Endothelial cell of umbilical vein (primary cell): ENCODE data around the gene SPDEF. TPM values are rescaled to one million over a fixed set of nuclear protein-coding genes. Genes with fewer than 3 reads are reported as not detected.

ENCODE experiments used
- BruUV-seq: library from RNA; stranded (reverse); fragments of 400-500 nt; replicated peaks from 2 replicates; lab custom pipeline; 2021; lab: Mats Ljungman, UMichigan
- CTCF ChIA-PET: fragments of 300-600, 350-600 bp; sonication (Branson Sonifier 250); formaldehyde crosslinking; loops from one replicate; lab custom pipeline; 2021; ENCODE audit warnings: antibody characterized with exemption, inconsistent platforms; lab: Charles Lee
- POLR2A ChIA-PET: fragments of 300-600, 350-600 bp; sonication (Branson Sonifier 250); formaldehyde crosslinking; loops from one replicate; lab custom pipeline; 2021; ENCODE audit warnings: antibody characterized with exemption, inconsistent platforms; lab: Charles Lee
- DNase-seq: peaks from one replicate; pipeline ENCODE4 v3.0.0-alpha.2; 2011; ENCODE audit warnings: low read depth, low spot score
- FAIRE-seq: peaks from 2 replicates; lab custom pipeline; 2011; peaks lifted over from hg19 to GRCh38; lab: Jason Lieb, UNC
- H2AFZ ChIP-seq: 2 replicates; pipeline ENCODE4 v1.6.0; 2012; ENCODE audit warnings: low read depth, low read length, control low read depth, inconsistent platforms
- H3K27ac ChIP-seq: 2 replicates; pipeline ENCODE4 v1.5.1; 2011; ENCODE audit warnings: low read depth, mild to moderate bottlenecking, control low read depth, low read length, moderate library complexity; ENCODE audit not compliant: insufficient read depth
- H3K27me3 ChIP-seq, 2 experiments: 2 replicates each; pipeline versions ENCODE4 v1.6.0 to v1.6.1; 2011; ENCODE audit warnings: low read length in 2 of 2, mixed read lengths in 1 of 2; ENCODE audit not compliant: control insufficient read depth in 2 of 2, insufficient read depth in 2 of 2
- H3K36me3 ChIP-seq, 2 experiments: 2 replicates in 1 of 2; 3 replicates in 1 of 2; pipeline ENCODE4 v1.5.1; 2011; ENCODE audit warnings: low read length in 2 of 2, mild to moderate bottlenecking in 1 of 2, moderate library complexity in 1 of 2; ENCODE audit not compliant: control insufficient read depth in 2 of 2, insufficient read depth in 2 of 2; ENCODE audit errors: extremely low read depth in 1 of 2
- H3K4me1 ChIP-seq: 3 replicates; pipeline ENCODE4 v1.5.1; 2011; ENCODE audit warnings: mild to moderate bottlenecking, low read length; ENCODE audit not compliant: control insufficient read depth, insufficient read depth; ENCODE audit errors: extremely low read depth
- H3K4me2 ChIP-seq: 2 replicates; pipeline ENCODE4 v1.6.1; 2011; ENCODE audit warnings: low read length, control low read depth, mixed read lengths; ENCODE audit not compliant: insufficient read depth
- H3K4me3 ChIP-seq, 3 experiments: fragments of 200-600 bp in 1 of 3; sonication (generic), shearing (Covaris generic) in 1 of 3; replicated peaks in 1 of 3; 2 replicates each; pipeline ENCODE4 v1.5.1; 2011 to 2016; ENCODE audit warnings: control low read depth in 3 of 3, low read length in 3 of 3, mild to moderate bottlenecking in 2 of 3, inconsistent platforms in 1 of 3, low read depth in 1 of 3, moderate library complexity in 1 of 3; ENCODE audit not compliant: insufficient read depth in 1 of 3
- H3K79me2 ChIP-seq: 2 replicates; pipeline ENCODE4 v1.6.0; 2012; ENCODE audit warnings: low read length, inconsistent platforms; ENCODE audit not compliant: control insufficient read depth, insufficient read depth
- H3K9ac ChIP-seq: replicated peaks from 2 replicates; pipeline ENCODE3; 2011; ENCODE audit warnings: low read length, control low read depth; ENCODE audit not compliant: insufficient read depth; ENCODE audit errors: extremely low read depth
- H3K9me1 ChIP-seq: replicated peaks from 3 replicates; pipeline ENCODE4 v1.6.0; 2011; ENCODE audit warnings: mild to moderate bottlenecking, low read length; ENCODE audit not compliant: control insufficient read depth, insufficient read depth; ENCODE audit errors: extremely low read depth
- H3K9me3 ChIP-seq: replicated peaks from 2 replicates; pipeline ENCODE4 v1.5.1; 2012; ENCODE audit warnings: low read length, inconsistent platforms; ENCODE audit not compliant: control insufficient read depth, insufficient read depth
- H4K20me1 ChIP-seq: replicated peaks from 2 replicates; pipeline ENCODE3; 2011; ENCODE audit warnings: mild to moderate bottlenecking, low read length; ENCODE audit not compliant: control insufficient read depth, insufficient read depth; ENCODE audit errors: extremely low read depth
- EZH2 ChIP-seq: IDR thresholded peaks from 2 replicates; pipeline ENCODE4 v1.6.1; 2012; ENCODE audit warnings: borderline replicate concordance, low read depth, mild to moderate bottlenecking, moderate library complexity, low read length, inconsistent platforms; ENCODE audit not compliant: severe bottlenecking
- FOS ChIP-seq: IDR thresholded peaks from 2 replicates; pipeline ENCODE4 v1.6.1; 2011; ENCODE audit warnings: mild to moderate bottlenecking, low read length, moderate library complexity, borderline replicate concordance; ENCODE audit not compliant: insufficient read depth
- GATA2 ChIP-seq: IDR thresholded peaks from 2 replicates; pipeline ENCODE4 v1.7.0; 2011; ENCODE audit warnings: low read depth, mild to moderate bottlenecking, moderate library complexity, mixed read lengths, low read length; ENCODE audit not compliant: insufficient read length, insufficient read depth
- JUN ChIP-seq: IDR thresholded peaks from 2 replicates; pipeline ENCODE4 v1.6.1; 2011; ENCODE audit warnings: borderline replicate concordance, low read depth; ENCODE audit not compliant: insufficient read length, insufficient read depth
- MYC ChIP-seq: IDR thresholded peaks from one replicate; pipeline ENCODE4 v1.6.1; 2011; ENCODE audit warnings: mild to moderate bottlenecking, low read depth, low read length
- POLR2A ChIP-seq: IDR thresholded peaks from 2 replicates; pipeline ENCODE4 v1.6.1; 2012; ENCODE audit warnings: low read depth, mild to moderate bottlenecking, control low read depth, low read length
- POLR2AphosphoS5 ChIP-seq: IDR thresholded peaks from 2 replicates; pipeline ENCODE4 v1.6.1; 2012; ENCODE audit warnings: low read depth, mild to moderate bottlenecking, control low read depth, low read length, moderate library complexity; ENCODE audit not compliant: insufficient read depth
- dilution Hi-C: fragments of 300-500 bp; cut with MboI; formaldehyde crosslinking; loops from one replicate; pipeline ENCODE4 v1.15.0; 2019; ENCODE audit warnings: low sequenced_read_pairs; ENCODE audit not compliant: extremely low pct_ligation_motif_present
- intact Hi-C: fragments of 100-400 bp; cut with micrococcal nuclease; formaldehyde crosslinking; loops from one replicate; pipeline ENCODE4 v1.10.0; 2022
- polyA plus RNA-seq, 4 experiments: library from polyadenylated mRNA; depleted of rRNA in 3 of 4; stranded (reverse) in 3 of 4; unstranded in 1 of 4; fragments of >200 nt; gene quantifications; 2 replicates each; pipeline versions ENCODE4 v1.2.1 to v1.2.3, GENCODE V29; 2011 to 2012; ENCODE audit warnings: missing spikeins in 1 of 4
- total RNA-seq: library from RNA; stranded (reverse); gene quantifications from 2 replicates; pipeline ENCODE4 v1.2.3, GENCODE V29; 2021
- TF ChIP-seq, protein P1 (sequence below), 2 donors: IDR thresholded peaks; 1 replicate in 1 of 2; 2 replicates in 1 of 2; pipeline ENCODE4 v1.5.1; 2011; ENCODE audit warnings: low read length in 2 of 2, mild to moderate bottlenecking in 2 of 2, moderate library complexity in 2 of 2, control low read depth in 1 of 2, inconsistent platforms in 1 of 2, low read depth in 1 of 2; ENCODE audit not compliant: insufficient read depth in 1 of 2; ENCODE audit errors: extremely low read depth in 1 of 2
- TF ChIP-seq, protein P2 (sequence below): IDR thresholded peaks from 2 replicates; pipeline ENCODE4 v1.6.1; 2011; ENCODE audit not compliant: insufficient read depth, insufficient read length

The SPDEF gene
- total and polyA plus RNA-seq, 2 donors (not counting 3 experiments of a cell fraction or from before 2014, with no cell fraction given) = not detected

DNA sequence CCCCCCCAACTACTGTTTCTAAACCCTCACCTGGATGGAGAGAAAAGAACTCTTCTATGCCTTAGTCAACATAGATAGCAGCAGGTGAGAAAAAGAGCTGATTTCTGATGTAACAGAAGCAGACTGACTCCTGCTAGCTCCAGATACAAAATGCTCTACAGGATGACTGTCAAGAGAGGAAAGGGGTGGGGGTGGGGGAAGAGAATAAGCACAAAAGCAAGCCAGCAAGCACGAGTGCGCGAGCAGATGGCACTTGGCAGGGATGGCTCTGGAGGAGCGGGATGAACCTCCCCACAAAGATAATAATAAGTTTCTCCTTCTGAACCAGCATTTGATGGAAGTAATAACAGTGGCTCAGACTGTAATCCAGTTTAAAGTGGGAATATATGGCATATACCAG lies 45.6 kb upstream of the SPDEF start:
- Histone ChIP-seq H3K4me3 (no peak overlapping the region), H4K20me1 (peaks cover 2% of the 10 kb centered on the region), H2AFZ (no peak overlapping the region), H3K4me1 (no peaks in the 10 kb centered on the region), H3K27me3 (no peaks in the 10 kb centered on the region), H3K9ac (no peak overlapping the region), H3K9me3 (no peaks in the 10 kb centered on the region), H3K9me1 (no peaks in the 10 kb centered on the region), H3K79me2 (peaks cover 10% of the 10 kb centered on the region), H3K4me2 (no peak overlapping the region), H3K27ac (no peak overlapping the region), H3K36me3 (peaks cover 3% of the 10 kb centered on the region in 2 experiments)
- no peak for DNase-seq
- CTCF ChIA-PET = interaction anchor here (0.6 to 3.2 kb wide), 6 partner anchors 8 to 689 kb away, joined by 3 to 13 read pairs (median 5); no protein-coding TSS in a partner anchor
- POLR2A ChIA-PET = no interaction called here
- dilution Hi-C loops (no loop called here), intact Hi-C loops (no loop called here)
- no TSS peak for BruUV-seq
- TF ChIP-seq JUN (no peak), FOS (no peak), POLR2AphosphoS5 (no peak), EZH2 (no peak), MYC (no peak), POLR2A (no peak), GATA2 (no peak)
- TF ChIP-seq, protein P1, sequence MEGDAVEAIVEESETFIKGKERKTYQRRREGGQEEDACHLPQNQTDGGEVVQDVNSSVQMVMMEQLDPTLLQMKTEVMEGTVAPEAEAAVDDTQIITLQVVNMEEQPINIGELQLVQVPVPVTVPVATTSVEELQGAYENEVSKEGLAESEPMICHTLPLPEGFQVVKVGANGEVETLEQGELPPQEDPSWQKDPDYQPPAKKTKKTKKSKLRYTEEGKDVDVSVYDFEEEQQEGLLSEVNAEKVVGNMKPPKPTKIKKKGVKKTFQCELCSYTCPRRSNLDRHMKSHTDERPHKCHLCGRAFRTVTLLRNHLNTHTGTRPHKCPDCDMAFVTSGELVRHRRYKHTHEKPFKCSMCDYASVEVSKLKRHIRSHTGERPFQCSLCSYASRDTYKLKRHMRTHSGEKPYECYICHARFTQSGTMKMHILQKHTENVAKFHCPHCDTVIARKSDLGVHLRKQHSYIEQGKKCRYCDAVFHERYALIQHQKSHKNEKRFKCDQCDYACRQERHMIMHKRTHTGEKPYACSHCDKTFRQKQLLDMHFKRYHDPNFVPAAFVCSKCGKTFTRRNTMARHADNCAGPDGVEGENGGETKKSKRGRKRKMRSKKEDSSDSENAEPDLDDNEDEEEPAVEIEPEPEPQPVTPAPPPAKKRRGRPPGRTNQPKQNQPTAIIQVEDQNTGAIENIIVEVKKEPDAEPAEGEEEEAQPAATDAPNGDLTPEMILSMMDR (IDR thresholded peaks at IDR 0.05; ENCODE audit: extremely low read depth in 1 of 2, insufficient read depth in 1 of 2, low read depth in 1 of 2, low read length in 2 of 2) = no peak
- TF ChIP-seq, protein P2, sequence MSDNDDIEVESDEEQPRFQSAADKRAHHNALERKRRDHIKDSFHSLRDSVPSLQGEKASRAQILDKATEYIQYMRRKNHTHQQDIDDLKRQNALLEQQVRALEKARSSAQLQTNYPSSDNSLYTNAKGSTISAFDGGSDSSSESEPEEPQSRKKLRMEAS = no peak
- FAIRE-seq = no peak
